Activated CD8-positive, alpha-beta memory T cell treated with anti-CD3 and anti-CD28 coated beads, Interleukin-2, amount 50 U/mL, for 1 hour (primary cell): ENCODE data around the gene RXRA.

Experiments
- DNase-seq: peaks from one replicate; pipeline ENCODE4 v3.0.0-alpha.2; 2020; ENCODE audit errors: extremely low read depth

RXRA gene

DNA sequence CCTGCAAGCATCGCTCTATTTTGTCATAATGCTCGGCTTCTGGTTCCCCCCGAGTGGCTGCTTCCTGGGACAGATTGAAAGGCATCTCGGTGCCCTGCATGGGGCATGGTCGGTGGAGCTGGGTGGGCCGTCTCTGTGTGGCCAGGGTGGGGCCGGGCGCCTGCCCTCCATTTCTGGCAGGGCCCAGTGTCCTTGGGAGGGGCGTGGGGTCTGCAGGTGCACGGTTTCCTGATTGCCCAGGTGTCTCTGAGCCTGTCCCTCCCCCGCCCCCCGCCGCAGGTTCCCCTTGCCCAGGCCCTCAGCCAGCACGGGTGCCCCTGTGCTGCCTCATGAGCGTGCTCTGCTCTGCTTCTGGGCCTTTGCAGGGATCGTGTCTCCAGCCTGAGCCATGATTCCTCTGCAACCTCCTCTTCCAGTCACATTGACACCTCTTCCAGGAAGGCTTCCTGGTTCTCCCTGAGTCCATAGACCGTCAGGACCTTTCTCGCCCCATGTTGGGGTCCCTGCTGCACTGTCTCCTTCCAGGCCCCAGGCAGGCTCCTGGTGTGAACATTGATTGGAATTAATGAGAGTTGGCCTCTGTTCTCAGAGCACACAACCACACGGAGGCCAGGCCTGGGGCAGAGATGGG lies 90.2 kb downstream of the RXRA start:
- DNase-seq, result no peak

DNA sequence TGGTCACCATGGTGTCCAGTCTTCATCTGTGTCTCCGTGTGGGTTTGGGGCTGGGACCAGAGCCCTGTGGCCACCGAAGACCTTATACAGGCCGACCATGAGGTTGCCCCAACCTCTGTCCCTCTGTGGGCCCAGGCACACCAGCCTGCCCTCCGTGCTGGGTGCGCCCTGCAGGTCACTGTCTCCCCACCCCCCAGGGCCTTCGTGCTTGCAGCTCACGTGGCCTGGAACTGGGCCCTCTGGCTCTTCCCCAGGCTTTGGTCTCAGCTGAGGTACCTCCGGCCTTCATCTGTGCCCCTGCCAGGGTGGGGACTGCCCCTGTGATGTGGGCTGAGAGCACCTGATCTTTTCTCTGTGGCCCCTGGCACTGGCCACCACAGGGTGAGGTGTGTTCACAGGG lies 92.1 kb downstream of the RXRA start:
- DNase-seq, result no peak

DNA sequence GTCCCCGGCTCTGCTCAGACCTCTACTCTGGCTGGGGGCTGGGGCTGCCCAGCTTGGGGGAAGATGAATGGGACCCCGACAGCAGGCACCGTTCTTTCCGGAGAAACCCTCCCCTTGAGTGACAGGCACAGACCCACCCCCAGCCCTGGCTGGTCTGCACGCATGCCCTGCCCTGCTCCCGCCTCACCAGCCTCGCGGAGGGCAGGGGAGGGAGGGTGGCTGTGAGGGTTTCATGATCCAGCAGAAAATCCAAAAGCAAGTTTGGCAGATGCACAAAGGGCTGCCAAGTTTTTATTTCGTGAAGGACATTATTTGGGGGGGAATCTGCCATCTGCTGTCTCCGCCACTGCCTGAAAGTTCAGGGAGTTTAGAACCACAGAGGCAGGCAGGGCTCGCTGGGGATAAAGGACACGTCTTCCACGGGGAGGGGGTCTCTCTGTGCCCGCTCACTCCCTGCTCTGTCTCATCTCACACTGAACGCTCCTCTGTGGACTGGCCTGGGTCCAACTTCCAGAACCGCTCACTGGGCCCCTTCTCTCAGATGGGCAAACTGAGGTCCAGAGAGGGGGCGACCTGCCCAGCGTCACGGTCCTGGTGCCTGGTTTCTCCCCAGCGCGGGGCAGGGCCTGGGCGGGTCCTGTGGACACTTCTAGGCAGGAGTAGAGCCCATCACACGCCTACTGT lies 92.9 kb downstream of the RXRA start:
- DNase-seq, result no peak

DNA sequence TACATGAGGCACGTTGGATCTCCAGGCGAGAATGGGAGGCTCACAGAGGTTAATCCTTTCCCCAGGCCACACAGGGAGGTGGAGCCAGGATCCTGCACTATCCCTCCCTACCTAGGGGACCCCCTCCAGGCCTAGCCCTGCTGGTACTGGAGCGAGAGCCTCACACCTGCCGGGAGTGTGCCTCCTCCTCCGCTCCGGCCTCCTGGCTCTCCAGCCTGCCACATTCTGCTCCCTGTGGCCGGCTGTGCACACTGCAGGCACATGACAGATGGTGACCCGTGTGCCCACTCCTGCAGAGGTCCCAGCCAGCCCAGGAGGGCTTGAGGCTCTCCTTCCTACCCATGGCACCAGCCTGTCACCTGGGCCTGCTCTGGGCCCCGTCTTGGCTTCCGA lies 93.4 kb downstream of the RXRA start:
- no peak for DNase-seq

DNA sequence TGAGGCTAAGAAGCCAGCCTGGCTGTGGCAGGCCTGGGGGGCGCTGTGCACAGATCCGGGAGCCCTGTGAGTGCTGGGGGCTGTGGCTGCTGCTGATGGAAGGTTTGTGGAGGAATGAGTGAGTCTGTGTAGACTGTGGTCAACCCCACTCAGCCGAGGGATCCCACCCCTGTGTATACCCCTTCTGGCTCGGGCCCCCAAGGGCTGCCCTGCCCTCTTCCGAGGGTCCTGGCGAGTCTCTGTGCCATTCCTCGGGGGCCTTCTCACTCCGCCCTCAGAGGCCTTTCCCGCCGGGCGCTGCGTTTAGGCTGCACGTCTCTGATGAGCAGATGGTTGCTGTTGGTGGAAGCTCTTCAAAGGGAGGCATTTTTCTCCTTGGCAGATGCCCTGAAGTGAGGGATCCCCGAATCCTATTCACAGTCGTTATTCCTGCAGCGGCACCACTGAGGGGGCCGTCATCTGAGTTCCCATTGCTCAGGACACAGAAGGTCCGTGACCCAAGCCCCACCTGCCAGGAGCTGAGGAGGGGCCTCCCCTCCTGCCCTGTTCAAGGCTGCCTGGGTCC lies 94.1 kb downstream of the RXRA start:
- DNase-seq, result no peak

DNA sequence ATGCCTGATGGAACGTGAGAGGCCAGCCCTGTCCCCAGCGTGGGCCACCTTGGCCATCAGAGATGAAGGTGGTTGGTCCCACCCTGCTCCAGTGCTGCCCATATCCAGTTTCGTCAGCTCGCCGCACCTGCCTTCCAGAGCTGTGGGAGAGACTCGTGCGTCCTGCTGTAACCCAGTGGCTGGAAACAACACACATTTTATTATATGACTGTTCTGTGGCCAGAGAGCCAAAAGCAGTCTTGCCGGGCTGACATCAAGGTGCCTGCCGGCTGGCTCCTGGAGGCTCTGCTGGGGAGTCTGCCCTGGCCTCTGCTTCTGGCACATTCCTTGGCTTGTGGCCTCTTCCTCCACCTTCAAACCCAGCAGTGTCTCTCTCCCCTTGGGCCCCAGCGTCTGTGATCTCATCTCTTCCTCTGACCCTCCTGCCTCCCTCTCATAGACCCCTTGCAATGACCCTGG lies 94.7 kb downstream of the RXRA start:
- DNase-seq, result no peak

DNA sequence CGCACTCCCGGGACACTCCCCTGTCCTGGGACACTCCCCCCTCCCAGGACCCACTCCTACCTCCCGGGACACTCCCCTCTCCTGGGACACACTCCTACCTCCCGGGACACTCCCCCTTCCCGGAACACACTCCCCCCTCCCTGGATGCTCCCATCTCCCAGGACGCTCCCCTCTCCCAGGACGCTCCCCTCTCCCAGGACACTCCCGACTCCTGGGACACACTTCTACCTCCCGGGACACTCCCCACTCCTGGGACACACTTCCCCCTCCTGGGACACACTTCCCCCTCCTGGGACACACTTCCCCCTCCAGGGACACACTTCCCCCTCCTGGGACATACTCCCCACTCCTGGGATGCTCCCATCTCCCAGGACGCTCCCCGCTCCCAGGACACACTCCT lies 95.6 kb downstream of the RXRA start:
- DNase-seq, result no peak

DNA sequence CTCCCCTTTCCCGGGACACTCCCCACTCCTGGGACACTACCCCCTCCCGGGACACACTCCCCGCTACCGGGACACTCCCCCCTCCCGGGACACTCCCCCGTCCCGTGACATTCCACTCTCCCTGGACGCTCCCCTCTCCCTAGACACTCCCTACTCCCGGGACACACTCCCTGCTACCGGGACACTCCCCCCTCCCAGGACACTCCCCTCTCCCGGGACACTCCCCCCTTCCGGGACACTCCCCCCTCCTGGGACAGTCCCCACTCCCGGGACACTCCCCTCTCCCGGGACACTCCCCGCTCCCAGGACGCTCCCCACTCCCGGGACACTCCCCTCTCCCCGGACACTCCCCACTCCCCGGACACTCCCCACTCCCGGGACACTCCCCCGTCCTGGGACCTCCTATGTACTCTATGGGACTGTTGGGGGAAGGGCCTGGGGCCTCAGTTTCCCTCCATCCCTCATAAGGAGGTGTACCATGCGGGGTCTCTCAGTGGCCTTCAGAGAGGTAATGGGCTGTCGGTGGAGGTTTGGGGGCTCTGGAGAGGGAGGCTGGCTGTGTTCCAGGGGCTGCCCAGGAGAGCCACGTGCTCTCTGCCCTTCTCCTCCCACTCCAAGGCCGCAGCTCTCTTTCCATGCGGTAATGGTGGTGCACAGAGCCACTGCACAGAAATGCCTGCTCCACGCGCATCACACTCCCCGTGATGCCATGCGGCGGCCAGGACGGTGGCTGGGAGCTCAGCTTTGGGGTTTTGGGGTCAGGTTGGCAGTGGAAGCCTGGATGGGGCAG lies 96.2 kb downstream of the RXRA start:
- no peak for DNase-seq

DNA sequence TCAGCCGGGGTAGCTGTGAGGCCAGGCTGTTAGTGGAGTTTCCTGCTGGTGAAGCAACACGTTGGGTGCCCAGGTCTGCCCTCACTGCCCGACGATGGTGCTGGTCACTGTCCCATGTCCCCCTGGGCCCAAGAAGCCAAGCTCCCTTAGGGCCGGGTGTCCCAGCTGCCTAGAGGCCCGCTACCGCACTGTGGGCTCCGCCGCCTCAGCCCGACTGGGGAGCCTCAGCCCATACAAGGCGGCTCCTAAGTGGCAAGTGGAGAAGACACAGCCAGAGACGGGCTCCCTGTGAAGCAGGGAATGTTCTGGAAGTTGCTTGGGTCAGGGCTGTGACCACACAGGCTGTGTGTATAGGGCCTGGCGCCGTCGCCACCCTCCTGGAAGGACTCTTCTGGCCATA lies 96.9 kb downstream of the RXRA start:
- no peak for DNase-seq

DNA sequence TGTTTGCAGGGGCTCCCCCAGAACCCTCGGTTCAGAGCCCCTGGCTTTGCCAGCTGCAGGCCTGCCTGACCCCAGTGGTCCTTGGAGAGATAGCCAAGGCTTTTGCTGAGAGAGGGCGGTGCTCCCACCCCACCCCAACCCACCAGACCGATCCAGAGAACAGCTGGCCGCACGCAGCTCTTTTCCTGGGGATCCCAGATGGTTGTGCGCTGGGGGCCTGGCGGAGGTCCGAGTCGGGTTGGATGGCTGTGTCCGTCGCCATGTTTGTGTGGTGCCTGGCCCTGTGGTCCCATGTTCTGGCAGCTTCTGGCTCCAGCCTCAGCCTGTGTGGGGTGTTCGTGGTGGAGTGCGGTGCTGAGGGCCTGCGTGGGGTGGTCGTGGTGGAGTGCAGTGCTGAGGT lies 97.5 kb downstream of the RXRA start:
- DNase-seq, result no peak

DNA sequence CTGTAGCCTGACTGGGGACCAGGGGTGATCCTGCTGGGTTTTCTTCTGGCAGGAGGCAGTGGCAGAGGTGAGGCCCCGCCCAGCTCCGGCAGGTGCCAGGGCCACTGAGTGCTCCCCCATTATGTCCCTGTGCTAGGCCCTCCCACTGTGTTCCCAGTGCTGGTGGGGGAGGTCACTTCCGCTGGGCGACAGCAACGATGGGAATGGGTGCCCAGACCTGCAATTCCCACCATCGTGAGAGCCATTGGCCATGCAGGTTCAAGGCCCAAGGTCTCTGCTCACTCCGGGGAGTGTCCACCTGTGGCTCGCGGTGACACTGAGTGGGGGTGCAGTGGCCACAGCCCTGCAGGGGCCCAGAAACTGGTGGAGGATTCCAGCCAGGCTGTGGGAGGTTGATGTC lies 98.6 kb downstream of the RXRA start:
- DNase-seq, result no peak

DNA sequence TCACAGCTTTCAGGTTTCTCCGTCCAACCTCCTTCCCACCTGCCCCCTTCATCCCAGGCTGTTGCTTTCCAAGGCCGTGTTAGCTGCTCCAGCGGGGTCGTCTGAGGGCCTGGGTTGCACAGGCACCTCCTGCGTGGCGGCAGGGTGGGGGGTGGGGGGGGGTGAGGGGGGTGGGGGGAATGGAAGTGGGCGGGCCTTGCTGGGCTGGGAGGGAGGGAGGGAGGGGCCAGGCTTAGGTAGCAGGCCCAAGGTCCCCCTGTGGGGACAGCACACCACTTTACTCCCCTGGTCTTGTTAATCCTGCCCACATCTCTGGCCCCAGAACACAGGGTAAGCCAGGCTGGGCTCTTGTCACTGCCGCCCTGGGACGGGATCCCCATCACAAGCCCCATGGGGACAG lies 99.1 kb downstream of the RXRA start:
- DNase-seq, result no peak

DNA sequence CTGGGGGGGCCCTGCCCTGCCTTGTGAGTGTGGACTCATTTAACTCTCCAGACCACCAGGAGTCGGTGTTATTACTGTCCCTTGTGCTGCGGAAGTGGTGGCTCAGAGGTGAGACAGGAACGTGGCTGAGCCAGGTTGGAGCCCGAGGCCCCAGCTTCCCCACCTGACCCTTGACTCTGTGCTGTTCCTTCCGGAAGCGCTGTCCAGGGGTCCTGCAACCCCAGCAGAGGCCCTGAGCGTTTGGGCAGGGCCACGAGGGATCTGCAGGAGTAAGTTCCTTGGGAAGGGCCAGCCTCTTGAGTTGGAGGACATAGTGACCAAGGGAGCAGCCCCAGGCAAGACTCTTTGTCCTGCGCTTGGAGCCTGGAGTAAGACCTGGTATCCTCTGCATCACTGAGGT lies 99.6 kb downstream of the RXRA start:
- DNase-seq, result no peak

DNA sequence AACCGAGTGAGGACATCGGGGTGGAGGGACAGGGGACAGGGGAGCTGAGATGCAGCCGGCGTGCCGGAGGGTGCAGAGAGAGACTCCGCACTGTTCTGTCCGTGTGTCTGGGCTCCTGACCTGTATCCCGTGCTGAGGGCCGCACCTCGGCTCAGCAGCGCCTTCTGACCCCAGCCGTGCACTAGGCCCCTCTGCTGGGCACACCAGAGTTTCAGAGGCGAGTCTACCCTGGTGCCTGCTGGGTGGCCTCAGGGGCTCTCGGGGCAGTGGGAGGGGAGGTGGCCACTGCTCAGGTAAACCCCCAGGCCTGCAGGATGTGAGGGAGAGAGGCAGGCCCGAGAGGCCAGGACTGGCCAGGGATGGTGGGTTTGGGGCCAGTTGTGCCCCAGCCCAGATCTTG lies 100.2 kb downstream of the RXRA start:
- no peak for DNase-seq

DNA sequence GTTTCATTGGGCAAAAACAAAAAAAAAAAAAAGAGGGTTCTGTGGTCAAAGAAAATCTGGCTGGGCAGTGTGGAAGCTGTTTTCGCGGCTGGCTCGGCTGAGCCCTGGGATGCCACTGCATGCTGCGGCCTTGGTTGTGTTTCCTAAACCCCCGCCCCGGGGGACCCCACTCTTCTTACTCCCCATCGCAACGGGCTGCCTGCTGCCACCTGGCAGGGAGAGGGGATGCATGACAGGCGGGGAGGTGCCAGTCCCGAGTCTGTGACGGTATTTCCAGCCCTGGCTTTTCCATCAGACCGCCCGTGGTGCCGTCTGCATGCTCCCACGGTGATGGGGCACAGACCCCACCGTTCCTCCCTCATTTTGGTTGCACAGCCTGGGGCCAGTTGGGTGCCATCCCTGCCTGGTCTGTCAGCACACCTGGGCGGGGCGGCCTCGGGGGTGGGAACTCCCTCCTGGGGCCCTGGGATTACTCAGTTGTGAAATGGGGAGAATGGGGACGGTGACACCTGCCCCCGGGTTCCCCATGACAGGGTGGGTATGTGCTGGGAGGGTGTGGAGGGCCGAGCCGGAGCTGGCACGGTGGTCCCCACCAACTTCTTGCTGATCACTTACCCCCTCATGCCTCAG lies 101.0 kb downstream of the RXRA start:
- no peak for DNase-seq

DNA sequence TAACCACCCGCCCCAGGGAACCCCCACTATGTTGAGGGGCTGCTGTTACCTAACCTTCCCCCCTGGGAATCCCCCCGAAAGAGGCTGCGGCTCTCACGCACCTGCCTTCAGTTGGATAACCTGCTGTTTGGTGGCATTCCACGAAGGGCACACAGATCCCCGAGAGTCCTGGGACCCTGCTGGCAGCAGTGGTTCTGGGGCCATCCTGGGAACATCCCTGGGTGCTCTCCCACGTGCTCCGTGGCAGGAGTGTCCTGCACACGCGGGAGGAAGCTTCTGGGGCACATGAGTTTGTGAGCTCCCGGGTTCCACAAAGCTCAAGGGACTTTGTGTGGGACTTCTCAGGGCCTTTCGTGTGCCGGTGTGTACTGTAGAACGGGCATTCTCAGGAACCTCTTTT lies 102.3 kb downstream of the RXRA start:
- DNase-seq, result no peak

DNA sequence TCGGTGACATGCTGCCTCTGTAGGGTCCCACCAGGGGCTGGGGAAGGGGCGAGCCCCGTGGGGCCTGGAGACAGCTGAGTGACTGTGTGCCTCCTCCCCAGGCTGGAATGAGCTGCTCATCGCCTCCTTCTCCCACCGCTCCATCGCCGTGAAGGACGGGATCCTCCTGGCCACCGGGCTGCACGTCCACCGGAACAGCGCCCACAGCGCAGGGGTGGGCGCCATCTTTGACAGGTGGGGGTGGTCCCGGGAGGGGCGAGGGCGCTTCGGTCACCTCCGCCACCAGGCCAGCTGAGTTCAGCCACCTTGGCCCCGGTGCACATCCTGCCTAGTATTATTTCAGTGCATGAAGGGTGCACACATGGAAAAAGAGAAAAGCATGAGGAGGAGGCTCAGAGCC lies 102.8 kb downstream of the RXRA start:
- DNase-seq, result no peak

DNA sequence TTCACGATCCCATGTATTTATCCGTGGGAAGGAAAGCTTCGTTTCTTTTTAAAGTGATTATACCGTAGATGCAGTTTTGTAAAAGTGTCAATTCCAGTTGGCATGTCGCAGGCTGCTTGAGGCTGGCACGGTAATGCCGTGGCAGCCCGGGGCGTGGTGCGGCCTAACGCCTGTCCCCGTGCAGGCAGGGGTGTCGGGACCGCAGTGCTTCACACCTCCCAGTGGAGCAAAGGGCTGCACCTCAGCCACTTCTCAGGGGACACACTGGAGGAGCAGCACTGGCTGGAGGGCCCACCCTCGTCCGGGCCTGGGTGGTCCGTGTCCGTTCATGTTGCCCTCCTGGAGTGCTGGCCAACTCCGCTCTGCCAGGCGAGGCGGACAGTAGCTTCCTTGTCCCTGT lies 103.2 kb downstream of the RXRA start:
- DNase-seq, result no peak

DNA sequence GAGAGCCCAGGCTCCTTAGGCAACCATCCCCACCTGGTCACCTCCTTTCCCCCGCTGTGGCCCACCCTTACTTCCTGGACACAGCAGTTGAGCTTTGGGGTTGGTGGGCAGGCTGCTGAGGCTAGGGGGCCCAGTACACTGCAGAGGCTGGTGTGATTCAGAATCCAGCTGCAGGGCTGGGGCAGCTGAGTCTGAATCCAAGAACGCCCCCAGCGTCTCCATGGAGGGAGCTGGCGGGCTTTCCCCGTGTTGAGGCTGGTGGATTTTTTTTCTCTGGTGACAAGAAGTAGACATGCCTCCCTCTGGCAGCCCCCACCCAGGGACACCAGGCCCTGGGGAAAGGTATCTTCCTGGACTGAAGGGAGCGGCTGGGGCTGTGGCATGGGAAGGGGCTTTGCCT lies 104.8 kb downstream of the RXRA start:
- DNase-seq, result no peak

DNA sequence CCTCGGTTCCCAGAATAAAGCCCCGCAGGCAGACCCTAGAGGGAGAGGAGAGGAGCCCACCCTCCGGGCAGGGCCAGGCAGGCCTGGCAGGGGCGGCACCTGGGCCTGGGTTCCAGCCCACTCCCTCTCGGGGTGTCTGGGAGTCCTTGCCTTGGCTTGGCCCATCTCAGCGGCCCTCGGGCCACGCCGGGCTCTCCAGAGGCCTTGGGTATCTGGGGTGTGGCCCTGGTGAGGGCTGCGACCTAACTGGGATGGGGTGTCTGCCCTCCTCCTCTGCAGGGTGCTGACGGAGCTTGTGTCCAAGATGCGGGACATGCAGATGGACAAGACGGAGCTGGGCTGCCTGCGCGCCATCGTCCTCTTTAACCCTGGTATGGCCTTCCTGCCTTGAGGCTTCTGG lies 105.4 kb downstream of the RXRA start:
- no peak for DNase-seq

DNA sequence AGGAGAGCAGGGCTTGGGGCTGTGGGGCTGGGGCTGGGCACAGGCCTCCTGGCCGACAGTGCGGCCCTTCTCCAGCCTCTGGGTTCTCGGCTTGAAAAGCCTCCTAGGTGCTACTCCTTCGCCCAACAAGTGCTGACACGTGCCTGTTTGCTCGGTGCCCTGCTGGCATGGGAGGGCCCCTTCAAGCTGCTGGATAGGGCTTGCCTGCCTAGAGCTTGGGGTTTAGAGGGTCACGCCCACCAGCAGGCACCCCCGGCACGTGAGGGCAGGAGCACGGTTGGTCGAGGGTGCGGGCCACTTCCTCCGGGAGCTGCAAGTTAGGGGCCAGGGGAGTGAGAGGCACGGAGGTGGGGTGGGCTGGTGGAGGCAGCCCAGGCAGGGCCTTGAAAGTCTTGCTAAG lies 106.2 kb downstream of the RXRA start:
- no peak for DNase-seq

DNA sequence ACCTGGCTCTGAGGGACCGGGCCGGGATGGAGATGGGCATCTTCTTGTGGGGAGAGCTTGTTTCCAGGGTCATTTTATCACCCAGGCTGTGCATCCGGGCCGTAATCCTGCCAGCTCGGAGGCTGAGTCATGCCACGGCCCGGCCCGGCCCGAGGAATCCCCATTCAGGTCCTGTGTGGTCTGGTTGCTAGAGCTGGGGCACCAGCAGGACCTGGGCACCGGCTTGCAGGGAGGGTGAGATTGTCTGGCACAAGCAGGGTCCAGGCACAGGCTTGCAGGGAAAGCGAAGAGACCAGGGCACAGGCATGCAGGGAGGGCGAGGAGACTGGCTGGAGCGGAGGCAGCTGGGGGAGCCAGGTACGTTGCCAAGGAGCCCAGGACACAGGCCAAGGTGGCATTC lies 106.8 kb downstream of the RXRA start:
- DNase-seq, result no peak
